D721Med (cell line): ENCODE data around the gene NUDT5.

ENCODE experiments used
- DNase-seq: peaks from one replicate; pipeline ENCODE4 v3.0.0; 2011; ENCODE audit warnings: low spot score; ENCODE audit not compliant: insufficient read length
- FAIRE-seq: peaks from 2 replicates; lab custom pipeline; 2011; peaks lifted over from hg19 to GRCh38; lab: Jason Lieb, UNC
- TF ChIP-seq, protein P1 (sequence below): IDR thresholded peaks from 2 replicates; pipeline ENCODE4 v1.5.1; 2012; ENCODE audit warnings: mild to moderate bottlenecking, control low read depth; ENCODE audit not compliant: insufficient read depth; ENCODE audit errors: missing control alignments

Gene NUDT5

GRCh38 chr10:12214093-12214492 lies 18.4 kb upstream of the NUDT5 start:
- DNase-seq = no peak
- no peak for FAIRE-seq

GRCh38 chr10:12213621-12214020 lies 17.9 kb upstream of the NUDT5 start:
- FAIRE-seq (no peak), DNase-seq (no peak)
- TF ChIP-seq, protein P1, sequence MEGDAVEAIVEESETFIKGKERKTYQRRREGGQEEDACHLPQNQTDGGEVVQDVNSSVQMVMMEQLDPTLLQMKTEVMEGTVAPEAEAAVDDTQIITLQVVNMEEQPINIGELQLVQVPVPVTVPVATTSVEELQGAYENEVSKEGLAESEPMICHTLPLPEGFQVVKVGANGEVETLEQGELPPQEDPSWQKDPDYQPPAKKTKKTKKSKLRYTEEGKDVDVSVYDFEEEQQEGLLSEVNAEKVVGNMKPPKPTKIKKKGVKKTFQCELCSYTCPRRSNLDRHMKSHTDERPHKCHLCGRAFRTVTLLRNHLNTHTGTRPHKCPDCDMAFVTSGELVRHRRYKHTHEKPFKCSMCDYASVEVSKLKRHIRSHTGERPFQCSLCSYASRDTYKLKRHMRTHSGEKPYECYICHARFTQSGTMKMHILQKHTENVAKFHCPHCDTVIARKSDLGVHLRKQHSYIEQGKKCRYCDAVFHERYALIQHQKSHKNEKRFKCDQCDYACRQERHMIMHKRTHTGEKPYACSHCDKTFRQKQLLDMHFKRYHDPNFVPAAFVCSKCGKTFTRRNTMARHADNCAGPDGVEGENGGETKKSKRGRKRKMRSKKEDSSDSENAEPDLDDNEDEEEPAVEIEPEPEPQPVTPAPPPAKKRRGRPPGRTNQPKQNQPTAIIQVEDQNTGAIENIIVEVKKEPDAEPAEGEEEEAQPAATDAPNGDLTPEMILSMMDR = no peak

More at GRCh38 chr10:12214093-12214492, 18.4 kb upstream of the NUDT5 start:
- TF ChIP-seq, protein P1 = no peak

DNA sequence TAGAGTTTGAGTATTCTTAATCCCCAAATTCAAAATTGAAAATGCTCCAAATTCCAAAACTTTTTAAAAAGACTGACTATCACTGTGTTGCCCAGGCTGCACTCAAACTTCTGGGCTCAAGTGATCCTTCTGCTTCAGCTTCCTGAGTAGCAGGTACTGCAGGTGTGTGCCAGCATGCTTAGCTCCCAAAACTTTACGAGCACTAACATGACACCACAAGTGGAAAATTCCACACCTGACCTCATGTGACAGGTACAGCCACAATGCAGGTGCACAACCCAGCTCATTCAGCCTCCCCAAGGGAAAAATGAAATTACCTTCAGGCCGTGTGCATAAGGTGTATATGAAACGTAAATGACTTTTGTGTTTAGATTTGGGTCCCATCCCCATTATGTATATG lies 16.8 kb upstream of the NUDT5 start:
- DNase-seq (no peak), FAIRE-seq (no peak)
- TF ChIP-seq, protein P1 = no peak

- DNase-seq (no peak), FAIRE-seq (no peak)
- TF ChIP-seq, protein P1 = no peak
Measured at GRCh38 chr10:12208460-12208859, 12.8 kb upstream of the NUDT5 start.

DNA sequence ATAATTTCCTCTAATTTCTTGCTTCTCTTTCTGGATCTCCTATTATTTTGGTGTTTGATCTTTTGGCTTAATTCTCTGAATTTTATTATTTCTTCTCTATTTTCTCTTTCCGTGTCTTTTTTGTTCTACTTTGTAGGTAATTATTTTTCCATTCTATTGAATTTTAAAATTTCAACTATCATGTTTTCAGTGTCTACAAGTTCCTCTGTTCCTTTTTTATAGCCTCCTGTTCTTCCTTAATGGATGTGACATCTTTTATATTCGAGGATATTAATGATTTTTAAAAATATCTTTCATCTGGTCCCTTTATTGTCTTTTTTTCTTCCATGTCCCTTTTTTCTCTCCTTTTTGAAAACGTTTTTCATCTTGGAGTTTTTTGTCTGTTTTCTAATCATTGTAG lies 11.4 kb upstream of the NUDT5 start:
- TF ChIP-seq, protein P1 = no peak
- no peak for DNase-seq
- no peak for FAIRE-seq

GRCh38 chr10:12205082-12205481 lies 9.4 kb upstream of the NUDT5 start:
- no peak for FAIRE-seq
- TF ChIP-seq, protein P1 = no peak
- DNase-seq = no peak

DNA sequence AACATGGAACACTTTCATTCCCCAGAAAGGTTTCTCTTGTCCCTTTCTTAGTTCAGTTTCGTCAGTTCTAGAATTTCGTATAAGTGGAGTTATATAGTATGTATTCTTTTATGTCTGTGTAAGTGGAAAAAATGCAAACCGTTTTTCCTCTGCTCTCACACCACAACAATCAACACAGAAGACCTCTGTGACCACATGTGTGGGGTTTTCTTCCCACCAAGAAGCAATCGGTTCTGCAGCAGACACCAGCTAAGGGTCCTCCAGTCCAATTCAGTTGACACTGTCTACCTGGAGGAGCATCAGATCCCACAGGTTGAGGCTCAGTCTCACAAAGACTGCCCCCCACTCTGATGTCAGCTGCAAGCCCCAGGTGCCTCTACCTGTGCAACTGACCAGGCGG lies 6.5 kb upstream of the NUDT5 start:
- FAIRE-seq = no peak
- TF ChIP-seq, protein P1 = no peak

More for the DNA sequence above, 6.5 kb upstream of the NUDT5 start:
- DNase-seq = no peak
